Activated CD8-positive, alpha-beta memory T cell treated with anti-CD3 and anti-CD28 coated beads for 24 hours (primary cell): ENCODE measurements around the gene TMEM52.

Experiments used
- DNase-seq: peaks from one replicate; pipeline ENCODE4 v3.0.0-alpha.2; 2020

TMEM52 gene

DNA sequence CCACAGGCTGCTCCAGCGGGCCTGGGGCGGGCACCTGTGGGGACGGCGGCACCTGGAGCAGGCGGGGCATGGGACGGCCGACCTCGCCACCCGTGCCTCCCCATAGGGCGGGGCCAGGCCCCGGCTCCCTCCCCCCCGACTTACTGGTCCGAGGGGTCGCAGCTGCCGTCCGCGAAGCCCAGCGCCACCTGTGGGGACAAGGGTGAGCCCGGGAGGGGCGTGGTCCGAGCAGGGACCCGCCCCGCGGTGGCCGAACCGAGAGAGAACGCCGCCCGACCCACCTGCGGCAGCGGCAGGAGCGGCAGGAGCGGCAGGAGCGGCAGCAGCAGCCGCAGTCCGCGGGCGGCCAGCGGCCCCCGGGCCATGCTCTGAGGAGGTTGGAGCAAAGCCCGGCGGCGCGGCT, at the start of gene TMEM52:
Gene TMEM52 (minus strand): TSS at position 379 of the 403 bp plus-strand sequence. CDS start 14 bp downstream, at position 365.
- no peak for DNase-seq

DNA sequence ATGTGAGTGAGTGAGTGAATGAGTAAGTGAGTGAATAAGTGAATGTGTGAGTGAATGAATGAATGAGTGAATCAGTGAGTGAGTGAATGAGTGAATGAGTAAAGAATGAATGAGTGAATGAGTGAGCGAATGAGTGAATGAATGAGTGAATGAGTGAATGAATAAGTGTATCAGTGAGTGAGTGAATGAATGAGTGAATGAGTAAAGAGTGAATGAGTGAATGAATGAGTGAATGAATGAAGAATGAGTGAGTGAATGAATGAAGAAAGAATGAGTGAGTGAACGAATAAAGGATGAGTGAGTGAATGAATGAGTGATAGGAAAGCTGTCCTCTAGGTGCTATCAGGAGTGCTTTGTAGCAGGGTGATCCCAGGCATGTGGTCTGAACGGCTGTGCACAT, 48.8 kb upstream of the TMEM52 start:
- no peak for DNase-seq

DNA sequence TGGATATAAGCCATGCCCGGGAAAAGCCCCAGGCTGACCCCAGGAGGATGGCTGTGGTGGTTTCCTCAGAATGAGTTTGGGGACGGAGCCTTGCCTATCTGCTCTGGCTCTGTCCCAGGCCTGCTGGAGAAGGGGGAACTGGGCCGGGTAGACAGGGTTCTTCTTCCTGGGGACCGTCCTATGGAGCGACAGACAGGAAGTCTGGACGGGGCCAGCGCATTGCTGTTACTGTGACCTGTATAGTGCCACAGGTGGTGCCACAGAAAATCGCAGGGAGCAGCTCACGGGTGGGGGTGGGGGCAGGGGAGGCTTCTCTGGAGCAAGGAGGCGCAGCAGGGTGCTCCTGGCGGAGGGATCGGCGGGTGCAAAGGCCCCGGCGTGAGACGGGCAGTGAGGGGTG, 48.1 kb upstream of the TMEM52 start:
- no peak for DNase-seq

DNA sequence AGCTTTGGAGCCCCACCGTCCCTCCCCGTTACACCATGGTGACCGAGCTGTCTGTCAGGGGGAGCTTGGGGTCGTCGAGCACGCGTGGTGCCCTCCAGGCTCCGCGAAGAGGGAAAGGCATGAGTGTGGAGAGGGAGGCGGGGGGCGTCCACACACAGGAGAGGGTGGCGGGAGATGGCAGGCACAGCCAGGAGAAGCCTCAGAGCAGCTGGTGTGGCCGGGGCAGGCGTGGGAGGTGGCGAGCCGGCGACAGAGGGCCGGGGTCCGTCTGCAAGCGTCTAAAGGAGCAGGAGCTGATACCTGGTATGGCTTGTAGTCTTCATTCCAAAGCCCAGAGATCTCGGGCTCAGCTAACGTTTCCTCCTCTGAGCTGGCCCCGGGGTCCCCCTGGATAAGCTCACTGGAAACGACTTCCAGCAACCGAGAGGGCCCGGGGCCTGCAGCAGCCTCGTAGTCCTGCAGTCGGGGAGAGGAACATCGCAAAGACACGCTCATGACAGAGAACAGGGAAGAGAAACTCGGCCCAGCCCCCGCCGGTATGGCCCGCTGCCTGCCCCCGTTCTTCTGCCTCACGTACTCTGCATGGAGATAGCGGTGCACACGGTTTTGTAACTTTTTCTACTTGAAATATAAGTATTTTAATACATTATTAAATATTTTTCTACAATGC, 47.1 kb upstream of the TMEM52 start:
- no peak for DNase-seq

DNA sequence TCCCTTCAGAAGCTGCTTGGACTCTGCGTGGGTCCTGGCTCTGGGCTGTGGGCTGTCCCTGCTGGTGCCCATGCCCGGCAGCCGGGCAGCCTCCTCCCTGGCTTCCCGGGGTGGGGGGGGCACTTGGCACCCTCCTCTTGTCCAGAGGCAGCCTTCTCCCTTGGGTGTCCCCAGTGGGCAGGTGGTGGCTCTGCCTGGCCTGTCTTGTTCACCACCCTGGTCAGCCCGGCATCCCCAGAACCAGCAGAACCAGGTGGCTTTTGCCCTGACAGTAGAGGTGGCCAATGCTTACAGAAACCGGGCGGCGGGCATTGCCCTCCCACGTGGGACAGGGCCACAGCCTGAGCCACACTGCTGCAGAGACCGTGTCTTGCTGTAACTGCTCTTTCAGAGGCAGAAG, 46.5 kb upstream of the TMEM52 start:
- DNase-seq: no peak

DNA sequence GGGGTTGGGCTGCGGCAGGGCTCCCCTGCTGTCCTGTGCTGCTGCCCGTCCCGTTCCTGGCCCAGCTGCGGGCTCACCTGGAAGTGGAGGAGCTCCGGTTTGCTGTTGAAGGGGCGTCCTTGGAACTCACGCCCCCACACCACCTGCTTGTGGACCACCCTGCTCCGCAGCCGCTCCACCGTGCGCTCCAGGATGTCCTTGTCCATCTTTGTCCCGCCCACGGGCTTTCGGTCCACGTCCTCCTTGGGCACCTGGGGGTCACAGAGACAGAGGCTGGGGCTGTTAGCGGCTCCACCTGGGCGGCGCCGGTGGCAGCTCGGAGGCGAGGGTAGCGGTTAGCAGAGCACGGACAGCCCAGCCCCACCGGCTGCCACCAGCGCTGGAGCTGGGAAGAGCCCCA, 45.7 kb upstream of the TMEM52 start:
- DNase-seq: no peak

DNA sequence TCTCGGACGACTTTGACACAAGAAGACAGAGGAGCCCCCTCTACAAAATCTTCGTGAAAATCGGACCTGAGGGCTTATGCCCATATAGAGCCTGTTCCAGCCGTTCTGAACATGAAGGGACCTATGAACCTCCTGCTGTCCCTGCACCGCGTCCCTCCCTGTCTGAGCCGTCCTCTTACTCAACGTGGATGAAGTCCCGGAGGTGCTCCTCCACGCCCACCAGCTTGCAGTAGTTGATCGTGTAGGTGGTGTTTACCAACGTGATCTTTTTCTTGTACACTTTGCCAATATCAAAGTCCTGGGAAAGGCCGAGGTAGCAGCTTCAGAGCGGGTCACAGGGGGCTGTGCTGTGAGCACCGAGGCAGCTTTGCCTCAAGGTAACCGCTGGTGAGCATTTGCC, 44.5 kb upstream of the TMEM52 start:
- DNase-seq: no peak

DNA sequence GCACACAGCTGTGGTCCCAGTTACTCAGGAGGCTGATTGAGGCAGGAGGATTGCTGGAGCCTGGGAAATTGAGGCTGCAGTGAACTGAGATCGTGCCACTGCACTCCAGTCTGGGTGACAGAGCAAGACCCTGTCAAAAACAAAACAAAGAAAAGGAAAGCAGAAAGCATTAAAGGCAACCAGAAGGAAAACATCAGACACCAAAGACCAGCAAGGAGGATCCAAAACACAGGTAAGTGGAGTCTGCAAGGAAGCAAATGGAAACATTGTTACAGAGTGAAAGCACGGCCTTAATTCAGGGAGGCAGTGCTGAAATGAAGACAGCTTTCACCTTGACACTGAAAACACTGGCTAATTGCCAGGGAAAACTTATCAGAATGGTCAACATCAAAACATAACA, 43.7 kb upstream of the TMEM52 start:
- DNase-seq: no peak

DNA sequence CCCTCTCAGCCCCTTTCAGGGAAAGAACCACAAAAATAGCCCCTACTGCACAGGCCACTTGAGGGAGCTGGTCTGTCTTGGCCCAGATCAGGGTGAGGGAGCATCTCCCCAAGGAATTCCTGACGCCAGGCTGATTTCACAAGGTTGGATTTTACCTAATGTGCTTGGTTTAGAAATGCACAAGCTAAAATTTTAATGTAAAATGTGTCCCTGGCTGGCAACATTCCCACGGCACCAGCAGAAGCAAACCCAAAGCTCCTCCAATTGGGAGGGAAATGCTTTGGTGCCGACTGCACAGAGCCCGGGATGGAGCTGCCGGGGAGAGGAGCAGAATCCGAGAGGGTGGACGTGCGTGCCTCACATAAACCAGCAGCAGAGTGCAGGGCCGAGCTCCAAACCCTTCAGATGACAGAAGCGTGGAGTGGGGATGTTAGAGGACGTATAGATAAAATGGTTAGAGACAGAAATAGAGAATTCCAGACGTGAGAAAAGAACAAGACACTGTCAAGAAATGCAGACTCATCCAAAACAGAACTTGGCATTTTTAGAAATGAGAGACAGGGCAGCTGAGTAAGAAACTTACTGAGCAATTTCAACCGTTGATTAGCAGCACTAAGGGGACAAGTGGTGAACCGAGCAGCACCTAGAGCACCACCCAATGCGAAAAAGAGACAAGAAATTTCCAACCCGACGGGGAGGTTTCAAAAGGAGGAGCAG, 41.6 kb upstream of the TMEM52 start:
- DNase-seq: no peak

DNA sequence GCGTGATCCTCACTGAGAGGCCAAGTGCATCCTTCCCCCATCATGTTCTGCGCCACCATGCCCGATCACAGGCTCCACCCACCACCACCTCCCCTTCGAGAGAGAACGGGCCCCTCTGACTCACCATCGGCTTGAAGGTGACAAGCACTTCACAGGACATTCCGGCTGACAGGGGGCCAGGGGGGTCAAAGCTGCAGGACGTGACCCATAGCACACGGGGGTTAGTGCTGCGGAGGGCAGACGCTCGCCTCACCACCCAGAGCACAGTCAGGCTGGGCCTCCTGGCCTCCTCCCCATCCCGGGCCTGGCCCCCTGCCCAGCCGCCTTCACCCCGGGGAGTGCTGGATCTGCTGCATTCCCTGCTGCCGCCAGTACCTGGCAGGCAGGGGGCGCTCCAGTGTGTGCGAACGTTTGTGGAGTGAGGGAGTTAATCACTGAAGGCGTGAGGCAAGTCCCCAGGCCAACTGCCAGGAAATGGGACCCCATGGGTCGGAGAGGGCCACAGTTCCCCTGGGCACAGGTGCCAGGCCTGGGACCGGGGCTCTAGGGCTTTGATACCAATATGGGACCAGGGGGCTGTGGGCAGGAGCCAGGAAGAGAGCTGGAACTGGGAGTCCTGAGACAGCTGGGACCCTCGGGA, 40.9 kb upstream of the TMEM52 start:
- DNase-seq: peak; percentile 88

DNA sequence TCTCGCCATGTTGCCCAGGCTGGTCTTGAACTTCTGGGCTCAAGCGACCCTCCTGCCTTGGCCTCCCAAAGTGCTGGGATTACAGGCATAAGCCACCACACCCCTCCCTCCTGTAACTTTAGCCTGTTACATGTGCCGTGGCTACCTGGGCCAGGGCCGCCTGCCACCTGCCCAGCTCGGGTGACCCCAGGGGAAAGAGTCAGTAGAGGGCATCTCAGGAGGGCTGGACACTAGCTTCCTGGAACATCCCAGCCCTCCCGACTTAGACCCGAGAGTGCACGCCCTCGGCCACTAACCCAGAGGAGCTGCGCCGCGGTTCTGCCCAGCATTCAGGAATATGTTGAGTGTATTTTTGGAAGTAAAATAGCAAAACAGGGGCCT, 40.4 kb upstream of the TMEM52 start:
- no peak for DNase-seq

DNA sequence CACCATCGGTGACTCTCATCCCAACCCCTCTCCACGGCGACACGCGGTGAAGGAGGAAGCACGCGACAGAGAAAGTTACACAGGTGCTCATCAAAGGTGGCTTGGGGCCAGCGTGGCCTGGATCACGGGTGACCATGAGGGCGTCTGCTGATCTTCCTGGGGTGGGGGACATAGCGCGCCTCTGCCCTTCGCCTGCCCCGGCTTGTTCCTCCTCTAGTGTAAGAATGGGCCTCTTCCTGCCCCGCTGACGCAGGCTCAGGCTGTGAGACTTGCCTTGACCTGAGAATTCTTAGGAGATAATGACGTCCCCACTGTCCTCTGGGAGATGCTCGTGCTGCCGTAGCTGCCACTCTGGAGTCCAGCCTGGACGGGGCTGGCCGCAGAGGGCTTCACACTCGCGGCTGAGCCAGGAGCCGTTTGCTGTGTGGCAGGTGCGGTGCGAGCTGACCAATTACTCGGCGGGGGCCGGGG, 39.0 kb upstream of the TMEM52 start:
- no peak for DNase-seq

DNA sequence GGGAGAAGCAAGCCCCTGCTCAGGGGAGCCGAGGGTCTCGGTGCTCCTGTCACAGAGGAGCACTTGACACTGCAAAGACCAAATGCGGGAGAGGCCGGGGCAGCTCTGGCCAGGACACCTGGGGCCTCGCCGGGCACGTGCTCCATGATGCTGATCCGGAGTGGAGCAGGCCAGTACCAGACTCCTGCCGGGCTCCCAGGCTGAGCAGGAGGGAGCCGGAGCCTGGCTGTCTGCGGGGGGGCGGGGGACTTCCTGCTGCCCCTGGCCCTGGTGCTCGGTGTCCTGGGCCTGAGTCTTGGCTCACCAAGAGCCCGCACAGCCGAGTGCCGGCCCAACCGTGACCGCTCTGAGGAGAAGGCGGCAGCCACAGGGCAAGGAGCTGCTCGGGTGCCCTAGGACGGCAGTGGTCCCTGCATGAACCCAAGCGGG, 38.5 kb upstream of the TMEM52 start:
- DNase-seq: no peak

DNA sequence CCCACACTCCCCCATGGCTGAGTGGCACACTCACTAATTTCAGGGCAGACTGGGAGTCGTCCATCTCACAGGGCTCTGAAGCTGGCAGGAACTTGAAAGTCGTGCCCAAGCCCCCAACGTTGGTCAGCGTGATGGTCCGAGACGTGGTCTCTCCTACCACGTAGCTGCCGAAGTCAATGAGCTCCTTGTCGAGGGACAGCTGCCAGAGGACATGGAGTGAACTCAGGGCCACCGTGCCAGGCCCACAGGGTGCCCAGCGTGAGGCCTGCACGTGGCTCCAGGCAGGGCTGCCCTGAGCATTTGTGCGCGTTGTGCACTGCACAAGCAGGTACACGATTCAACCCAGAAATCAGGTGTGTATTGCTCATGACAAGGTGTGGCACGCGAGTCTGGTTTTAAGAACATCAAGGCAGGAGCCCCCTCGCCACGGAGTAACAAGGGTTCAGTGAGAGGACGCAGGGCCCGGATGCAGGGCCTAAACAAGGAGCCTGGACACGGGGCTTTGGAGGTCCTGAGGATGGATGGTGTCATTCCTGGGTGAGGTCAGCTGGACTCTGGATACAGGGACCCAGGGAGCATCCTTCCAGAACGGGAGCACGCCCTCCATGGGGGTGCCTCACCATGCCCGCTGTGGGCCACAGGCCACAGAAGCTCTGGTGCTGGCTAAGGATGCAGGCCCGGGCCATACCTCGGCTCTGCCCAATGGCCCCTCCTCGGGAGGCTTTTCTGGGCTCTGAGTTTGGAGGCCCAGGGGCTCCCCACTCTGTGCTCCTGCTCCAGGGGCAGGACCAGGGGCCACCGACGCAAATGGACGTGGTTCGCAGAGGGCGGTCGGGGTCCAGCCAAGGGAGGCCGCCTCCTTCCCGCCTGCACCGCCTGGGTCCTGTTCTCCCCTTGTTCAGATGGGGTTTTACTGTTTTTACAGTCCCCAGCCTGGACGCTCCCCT, 37.8 kb upstream of the TMEM52 start:
- no peak for DNase-seq

DNA sequence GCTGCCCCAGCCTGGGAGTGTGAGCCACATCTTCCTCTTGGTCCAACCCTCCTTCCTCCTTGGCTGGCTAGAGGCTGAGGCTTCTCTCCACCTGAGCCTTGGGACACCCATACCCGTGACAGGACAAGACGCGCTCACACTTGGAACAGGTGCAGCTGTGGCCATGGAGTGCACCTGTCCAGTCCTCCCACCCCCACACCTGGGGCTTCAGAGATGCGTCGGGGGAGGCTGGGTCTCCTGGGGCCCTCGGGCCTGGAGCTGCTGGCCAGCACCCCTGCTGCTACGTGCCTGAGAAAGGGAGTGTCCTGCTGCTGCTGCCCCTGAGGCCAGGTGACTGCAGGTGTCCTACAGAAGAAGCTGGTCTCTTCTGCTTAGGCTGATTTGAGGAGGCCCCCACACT, 37.0 kb upstream of the TMEM52 start:
- no peak for DNase-seq

DNA sequence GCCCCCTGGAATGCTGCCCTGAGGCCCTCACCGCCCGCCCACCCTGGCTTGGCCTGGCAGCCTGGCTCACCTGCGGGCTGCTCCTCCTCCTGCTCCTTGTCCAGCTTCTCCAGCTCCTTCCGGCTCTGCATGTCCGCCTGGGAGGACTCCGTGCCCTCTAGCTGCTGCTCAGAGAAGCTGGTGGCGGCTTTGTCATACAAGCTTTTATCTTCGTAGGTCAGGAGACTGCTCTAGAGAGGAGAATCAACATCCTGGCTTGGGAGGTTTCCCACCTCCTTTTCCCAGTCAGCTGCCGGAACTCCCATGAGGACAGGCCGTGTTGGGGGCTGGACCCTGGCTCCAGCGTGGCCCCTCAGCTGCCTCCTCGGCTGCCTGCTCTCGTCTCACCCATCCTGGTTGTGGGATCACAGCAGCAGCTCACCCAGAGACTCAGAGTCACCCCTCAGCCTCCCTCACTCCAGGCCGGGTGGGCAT, 36.6 kb upstream of the TMEM52 start:
- DNase-seq: no peak

DNA sequence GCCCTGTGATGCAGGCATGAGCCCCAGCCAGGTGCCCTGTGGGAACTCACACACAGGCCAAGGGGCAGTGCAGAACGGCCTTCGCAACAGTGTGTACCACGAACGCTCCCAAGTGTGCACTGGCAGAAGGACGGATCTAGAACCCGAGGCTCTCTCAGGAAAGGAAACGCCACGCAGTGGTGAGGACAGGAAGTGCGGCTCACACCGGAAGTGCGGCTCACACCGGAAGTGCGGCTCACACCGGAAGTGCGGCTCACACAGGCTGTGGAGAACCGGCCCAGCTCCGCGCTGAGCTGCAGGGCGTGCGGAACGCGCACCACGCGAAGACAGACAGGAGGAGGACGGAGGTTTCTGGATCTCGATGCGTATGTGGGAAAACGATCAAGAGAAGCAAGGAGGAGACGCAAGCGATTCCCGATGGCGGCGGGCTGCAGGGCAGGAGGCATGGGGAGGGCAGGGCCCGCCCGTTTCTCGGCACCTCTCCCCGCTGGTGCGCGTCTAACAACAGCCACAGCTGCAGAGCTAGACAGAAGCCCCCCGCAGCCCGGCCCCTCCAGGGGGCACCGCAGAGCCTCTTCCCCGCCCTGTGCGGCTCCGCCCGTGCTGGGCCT, 35.9 kb upstream of the TMEM52 start:
- DNase-seq: no peak

DNA sequence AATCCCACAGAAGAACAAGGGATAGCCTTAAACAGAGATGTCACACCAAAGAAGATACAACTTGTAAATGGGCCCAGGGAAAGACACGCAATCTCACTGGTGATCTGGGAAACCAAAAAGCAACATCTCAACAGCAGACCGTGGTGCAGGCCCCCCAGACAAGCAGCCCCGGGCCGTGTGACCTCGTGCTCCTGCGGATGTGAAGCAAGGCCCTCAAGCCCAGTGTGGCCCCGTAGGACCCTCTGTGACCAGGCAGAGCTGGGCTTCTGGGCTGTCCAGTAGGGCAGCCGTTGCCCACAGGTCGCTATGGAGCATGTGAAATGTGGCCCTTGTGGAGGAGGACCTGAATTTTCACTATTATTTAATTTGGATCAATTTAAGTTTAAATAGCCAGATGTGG, 34.9 kb upstream of the TMEM52 start:
- no peak for DNase-seq

DNA sequence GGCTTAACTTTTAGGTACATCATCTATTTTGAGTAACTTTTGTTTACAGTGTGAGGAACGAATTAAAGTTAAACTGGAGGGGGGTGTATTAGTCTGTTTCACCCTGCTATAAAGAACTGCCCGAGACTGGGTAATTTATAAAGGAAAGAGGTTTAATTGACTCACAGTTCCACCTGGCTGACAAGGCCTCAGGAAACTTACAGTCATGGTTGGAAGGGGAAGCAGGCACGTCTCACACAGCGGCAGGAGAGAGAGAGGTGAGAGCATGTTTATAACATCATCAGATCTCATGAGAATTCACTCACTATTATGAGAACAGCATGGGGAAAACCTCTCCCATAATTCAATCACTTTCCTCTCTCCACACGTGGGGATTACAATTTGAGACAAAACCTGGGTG, 31.9 kb upstream of the TMEM52 start:
- DNase-seq: no peak

DNA sequence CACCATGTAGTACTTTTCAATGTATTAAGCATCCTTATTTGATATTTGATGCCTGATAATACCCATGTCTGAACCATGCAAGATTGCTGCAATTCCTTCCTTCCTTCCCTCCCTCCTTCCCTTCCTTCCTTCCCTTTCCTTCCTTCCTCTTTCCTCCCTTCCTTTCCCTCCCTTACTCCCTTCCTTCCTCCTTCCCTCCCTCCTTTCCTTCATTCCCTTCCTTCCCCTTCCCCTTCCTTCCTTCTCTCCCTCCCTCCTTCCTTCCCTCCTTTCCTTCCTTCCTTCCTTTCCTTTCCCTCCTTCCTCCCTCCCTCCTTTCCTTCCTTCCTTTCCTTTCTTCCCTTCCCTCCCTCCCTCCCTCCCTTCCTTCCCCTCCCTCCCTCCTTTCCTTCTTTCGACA, 29.7 kb upstream of the TMEM52 start:
- no peak for DNase-seq

DNA sequence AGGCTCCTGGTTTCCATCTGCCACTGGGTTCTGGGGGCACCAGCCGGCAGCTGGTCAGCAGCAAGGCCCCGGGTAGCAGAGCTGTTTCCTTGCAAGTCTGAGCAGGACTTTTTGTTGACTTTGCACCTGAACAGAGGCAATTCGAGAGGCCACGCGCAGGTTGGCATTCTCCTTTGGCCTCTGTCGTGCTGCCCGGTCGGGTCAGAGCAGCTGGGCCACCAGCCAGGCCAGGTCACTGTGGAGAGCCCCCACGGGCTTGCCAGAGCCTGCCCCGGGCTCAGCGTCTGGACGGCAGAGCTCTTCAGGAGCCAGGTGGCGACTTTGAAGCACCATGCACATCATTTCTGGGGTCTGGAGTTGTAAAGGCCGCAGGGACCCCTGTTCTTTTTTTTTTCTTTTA, 28.4 kb upstream of the TMEM52 start:
- no peak for DNase-seq

DNA sequence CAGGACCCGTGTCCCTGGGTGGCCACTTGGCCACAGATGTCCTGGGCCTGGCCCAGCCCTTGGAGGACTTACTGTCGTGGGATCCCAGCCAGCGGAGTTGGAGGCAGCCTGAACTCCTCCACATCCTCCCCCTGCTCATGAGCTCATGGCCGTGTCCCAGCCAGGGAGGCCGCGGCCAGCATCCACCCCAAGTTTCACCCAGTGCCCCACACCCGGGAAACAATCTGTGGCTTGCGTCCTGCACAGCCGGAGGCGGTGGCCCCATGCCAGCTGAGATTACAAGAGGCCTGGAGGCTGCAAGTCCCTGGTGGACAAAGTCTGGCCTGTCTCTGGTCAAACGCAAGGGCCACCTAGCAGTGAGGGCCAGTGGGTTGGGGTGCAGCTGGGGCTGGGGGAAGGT, 27.5 kb upstream of the TMEM52 start:
- no peak for DNase-seq
